Progenitor cell of endocrine pancreas (in vitro differentiated cells): ENCODE data around the gene ACRV1. TPM values are rescaled to one million over a fixed set of nuclear protein-coding genes. Genes with fewer than 3 reads are reported as not detected.
A peak's percentile ranks its signal among the peaks of the same experiment; 100 is the strongest.

Experiments
- DNase-seq: peaks from one replicate; pipeline ENCODE4 v3.0.0; 2021; ENCODE audit warnings: low spot score; ENCODE audit not compliant: unreplicated experiment
- H3K27ac Mint-ChIP-seq: 2 replicates; pipeline ENCODE4 v1.8.0; 2021; ENCODE audit warnings: mild to moderate bottlenecking, moderate library complexity, mixed read lengths
- H3K27me3 Mint-ChIP-seq: 2 replicates; pipeline ENCODE4 v1.8.0; 2021; ENCODE audit warnings: mixed read lengths
- H3K36me3 Mint-ChIP-seq: 2 replicates; pipeline ENCODE4 v1.8.0; 2022; ENCODE audit warnings: mixed read lengths; ENCODE audit not compliant: insufficient read depth
- H3K4me1 Mint-ChIP-seq: 2 replicates; pipeline ENCODE4 v1.8.0; 2021; ENCODE audit warnings: low read depth, mixed read lengths
- H3K4me3 Mint-ChIP-seq: 2 replicates; pipeline ENCODE4 v1.8.0; 2021; ENCODE audit warnings: low read depth, mild to moderate bottlenecking, moderate library complexity, mixed read lengths
- H3K9me3 Mint-ChIP-seq: 2 replicates; pipeline ENCODE4 v1.8.0; 2021; ENCODE audit warnings: low read depth, mixed read lengths
- CTCF ChIP-seq: fragments of 200-600 bp; sonication (generic); IDR thresholded peaks from one replicate; pipeline ENCODE4 v1.5.0; 2021; ENCODE audit warnings: antibody characterized with exemption, mild to moderate bottlenecking; ENCODE audit not compliant: unreplicated experiment
- total RNA-seq: library from RNA; stranded (reverse); gene quantifications from 2 replicates; pipeline ENCODE4 v1.2.1, GENCODE V29; 2021

ACRV1 gene
- total RNA-seq, 1 donor from 2014 or later, result 0.50 TPM

- no peak for TF ChIP-seq CTCF
- DNase-seq, result no peak
- H3K9me3 Mint-ChIP-seq, result no peaks in the 10 kb centered on the region
- no peak overlapping the region for H3K4me3 Mint-ChIP-seq
- H3K27me3 Mint-ChIP-seq, result peaks cover 14% of the 10 kb centered on the region
- H3K36me3 Mint-ChIP-seq, result no peaks in the 10 kb centered on the region
- H3K27ac Mint-ChIP-seq, result no peak overlapping the region
- H3K4me1 Mint-ChIP-seq, result peaks cover 21% of the 10 kb centered on the region
Observed at GRCh38 chr11:125689274-125689859, 8.7 kb upstream of the ACRV1 start.

GRCh38 chr11:125688632-125689031 is 8.0 kb upstream of the ACRV1 start:
- peaks cover 23% of the 10 kb centered on the region for H3K4me1 Mint-ChIP-seq
- no peak overlapping the region for H3K27ac Mint-ChIP-seq
- no peak overlapping the region for H3K4me3 Mint-ChIP-seq
- no peak for TF ChIP-seq CTCF
- H3K36me3 Mint-ChIP-seq, result no peaks in the 10 kb centered on the region
- H3K9me3 Mint-ChIP-seq, result no peaks in the 10 kb centered on the region
- DNase-seq, result no peak
- H3K27me3 Mint-ChIP-seq, result peaks cover 13% of the 10 kb centered on the region

GRCh38 chr11:125688066-125688465 is 7.4 kb upstream of the ACRV1 start:
- H3K4me1 Mint-ChIP-seq, result peaks cover 23% of the 10 kb centered on the region
- no peaks in the 10 kb centered on the region for H3K36me3 Mint-ChIP-seq
- H3K9me3 Mint-ChIP-seq, result no peaks in the 10 kb centered on the region
- H3K27me3 Mint-ChIP-seq, result peaks cover 12% of the 10 kb centered on the region
- no peak overlapping the region for H3K27ac Mint-ChIP-seq
- no peak for TF ChIP-seq CTCF
- no peak overlapping the region for H3K4me3 Mint-ChIP-seq
- no peak for DNase-seq

- Mint-ChIP-seq H3K27ac (peak overlapping the region; percentile 77), H3K4me1 (peaks cover 33% of the 10 kb centered on the region), H3K36me3 (no peaks in the 10 kb centered on the region), H3K4me3 (peak overlapping the region; percentile 45), H3K9me3 (no peaks in the 10 kb centered on the region), H3K27me3 (peaks cover 9% of the 10 kb centered on the region)
- no peak for DNase-seq
- TF ChIP-seq CTCF, result no peak
Observed at GRCh38 chr11:125685228-125685627, 4.6 kb upstream of the ACRV1 start.

GRCh38 chr11:125679837-125680236 is 810 bp downstream of the ACRV1 start:
- Mint-ChIP-seq H3K27ac (no peak overlapping the region), H3K4me1 (peaks cover 17% of the 10 kb centered on the region), H3K27me3 (peaks cover 3% of the 10 kb centered on the region), H3K36me3 (peaks cover 13% of the 10 kb centered on the region), H3K9me3 (no peaks in the 10 kb centered on the region), H3K4me3 (no peak overlapping the region)
- no peak for DNase-seq
- no peak for TF ChIP-seq CTCF
